Stomach (tissue), 4 donors: ENCODE data around the gene PRSS22.

Experiments
- CTCF ChIP-seq, 7 experiments: fragments of 450-650 bp in 4 of 7; fragments of 200-600 bp in 3 of 7; sonication (generic) in 3 of 7; IDR thresholded peaks; one replicate each; pipeline ENCODE4 v1.5.1; 2016 to 2019; ENCODE audit warnings: antibody characterized with exemption in 7 of 7, control low read depth in 2 of 7, mild to moderate bottlenecking in 1 of 7
- EP300 ChIP-seq: sonication (generic); formaldehyde crosslinking; IDR thresholded peaks from one replicate; pipeline ENCODE4 v1.6.1; 2017; ENCODE audit warnings: antibody characterized with exemption
- POLR2A ChIP-seq, 4 donors: fragments of 450-650 bp; IDR thresholded peaks; one replicate each; pipeline ENCODE4 v1.6.1; 2016; ENCODE audit warnings: antibody characterized with exemption in 4 of 4, control low read depth in 2 of 4, mild to moderate bottlenecking in 1 of 4, moderate library complexity in 1 of 4
- POLR2AphosphoS5 ChIP-seq, 3 donors: sonication (generic); formaldehyde crosslinking; IDR thresholded peaks; one replicate each; pipeline ENCODE4 v1.6.1; 2016; ENCODE audit warnings: antibody characterized with exemption in 3 of 3

- TF ChIP-seq EP300 (no peak), POLR2AphosphoS5 (IDR thresholded peaks at IDR 0.05) (no peak), POLR2A (IDR thresholded peaks at IDR 0.05) (no peak), CTCF (IDR thresholded peaks at IDR 0.05) (no peak)
Observed at GRCh38 chr16:2809149-2809760, 48.7 kb downstream of the PRSS22 start.
